NCI-H1105 (cell line): ENCODE results near the gene RBBP7.

Experiments used
- DNase-seq: peaks from one replicate; lab custom pipeline; 2025; lab: John Stamatoyannopoulos, UW

The RBBP7 gene

GRCh38 chrX:16825264-16826035 lies 44.7 kb downstream of the RBBP7 start:
- no peak for DNase-seq

GRCh38 chrX:16822723-16823122 lies 47.4 kb downstream of the RBBP7 start:
- DNase-seq, result no peak

- no peak for DNase-seq
Measured at GRCh38 chrX:16819634-16820033, 50.5 kb downstream of the RBBP7 start.

GRCh38 chrX:16814597-16814996 lies 55.6 kb downstream of the RBBP7 start:
- DNase-seq, result no peak

GRCh38 chrX:16807976-16808542 lies 62.1 kb downstream of the RBBP7 start:
- no peak for DNase-seq

GRCh38 chrX:16807548-16807947 lies 62.6 kb downstream of the RBBP7 start:
- DNase-seq, result no peak

GRCh38 chrX:16804923-16805464 lies 65.2 kb downstream of the RBBP7 start:
- no peak for DNase-seq

- no peak for DNase-seq
Measured at GRCh38 chrX:16797841-16798240, 72.3 kb downstream of the RBBP7 start.

GRCh38 chrX:16797358-16797757 lies 72.8 kb downstream of the RBBP7 start:
- DNase-seq, result no peak

GRCh38 chrX:16796298-16796697 lies 73.9 kb downstream of the RBBP7 start:
- no peak for DNase-seq
